CD4-positive, alpha-beta T cell treated with Interleukin-15 for 1 hour (primary cell): ENCODE measurements around the gene ABCA2.
"Not testable (repeated sequence)": the region's sequence is repeated elsewhere in the genome, so short reads cannot be mapped to it uniquely, and the experiment has no call there.

Source experiments
- DNase-seq: peaks from one replicate; pipeline ENCODE4 v3.0.0-alpha.2; 2020

ABCA2 gene

DNA sequence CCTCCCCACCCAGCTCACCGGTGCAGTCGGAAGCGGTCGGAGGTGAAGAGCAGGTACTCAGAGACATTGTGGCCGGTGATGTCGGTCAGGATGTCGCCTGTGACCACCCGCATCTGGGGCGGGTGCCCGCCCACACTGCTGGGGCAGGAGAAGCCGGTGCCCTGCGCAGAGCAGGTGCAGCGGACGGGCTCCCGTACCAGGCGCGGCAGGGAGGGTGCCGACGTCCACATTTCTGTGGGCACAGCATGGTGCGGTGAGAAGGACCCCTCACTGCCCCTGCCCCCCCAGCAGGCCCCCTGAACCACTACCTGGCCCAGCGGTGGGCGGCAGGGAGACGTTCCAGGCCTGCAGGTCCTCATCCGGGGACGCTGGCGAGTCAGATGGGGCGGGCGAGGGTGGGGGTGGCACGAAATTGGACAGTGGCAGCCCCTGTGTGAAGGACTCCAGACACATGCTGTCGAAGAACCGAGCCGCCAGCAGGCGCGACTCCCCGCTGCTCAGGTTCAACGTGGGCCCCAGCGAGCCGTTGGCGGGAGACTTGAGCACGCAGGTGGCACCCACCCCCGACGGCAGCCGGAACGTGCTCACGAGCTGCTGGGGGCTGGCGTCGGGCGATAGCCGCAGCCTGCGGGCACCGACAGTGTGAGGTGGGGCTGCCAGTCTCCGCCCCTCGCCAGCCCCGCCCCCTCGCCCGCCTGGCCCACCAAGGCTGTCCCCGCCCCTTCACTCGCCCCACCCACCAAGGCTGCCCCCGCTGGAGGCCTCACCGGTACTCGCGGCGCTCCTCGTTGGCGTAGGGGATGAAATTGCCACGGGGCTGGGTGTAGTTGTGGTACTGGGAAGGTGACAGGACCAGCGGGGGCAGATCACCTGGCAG is 15.1 kb downstream of the ABCA2 start:
- no peak for DNase-seq

GRCh38 chr9:137011907-137012675 is 15.9 kb downstream of the ABCA2 start:
- DNase-seq, result no peak

DNA sequence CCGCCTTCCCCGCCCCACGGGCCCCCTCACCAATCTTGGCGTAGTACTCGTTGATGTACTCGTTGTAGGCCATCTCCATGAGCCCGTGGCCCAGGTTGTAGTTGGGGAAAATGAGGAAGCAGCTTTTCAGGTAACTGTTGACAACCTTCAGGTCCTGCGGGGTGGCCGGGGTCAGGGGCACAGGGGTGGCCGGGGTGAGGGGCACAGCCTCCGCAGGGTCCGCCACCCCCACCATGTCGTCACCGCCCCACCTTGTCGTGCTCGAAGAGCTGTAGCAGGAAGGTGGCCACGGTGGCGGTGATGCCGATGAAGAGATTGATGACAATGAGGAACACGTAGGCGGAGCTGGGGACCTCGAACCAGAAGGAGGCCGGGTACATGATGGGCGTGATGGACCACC is 16.9 kb downstream of the ABCA2 start:
- no peak for DNase-seq

DNA sequence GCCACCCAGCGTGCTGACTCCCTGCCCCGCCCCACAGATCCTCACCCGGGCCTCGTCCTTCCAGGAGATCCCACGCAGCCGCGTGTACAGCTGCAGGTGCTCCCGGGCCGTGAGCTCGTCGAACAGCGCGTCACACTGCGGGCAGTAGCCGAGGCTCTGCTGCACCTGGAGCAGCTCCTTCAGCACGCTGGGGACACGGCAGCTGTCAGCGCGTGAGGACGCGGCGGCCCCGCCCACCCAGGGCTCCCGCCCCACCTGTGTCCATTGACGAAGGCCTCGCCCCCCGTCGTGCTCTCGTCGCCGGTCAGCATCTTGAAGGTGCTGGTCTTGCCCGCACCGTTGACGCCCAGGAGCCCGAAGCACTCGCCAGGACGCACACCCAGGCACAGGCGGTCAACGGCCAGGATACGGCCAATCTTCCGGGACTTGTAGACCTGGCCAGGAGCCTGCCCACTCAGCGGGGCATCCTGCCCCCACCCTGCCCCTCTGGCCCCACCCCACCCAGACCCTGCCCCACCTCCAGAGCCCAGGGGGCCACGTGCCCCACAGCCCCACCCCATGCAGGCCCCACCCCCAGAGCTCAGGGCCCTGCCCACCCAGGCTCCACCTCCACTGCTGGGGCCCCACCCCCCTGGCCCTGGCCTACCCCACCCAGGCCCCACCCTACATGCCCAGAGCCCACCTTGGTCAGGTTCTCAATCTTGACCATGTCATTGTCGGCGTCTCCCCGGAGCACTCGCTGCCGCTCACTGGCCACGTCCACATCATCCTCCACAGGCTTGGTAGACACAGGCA is 17.9 kb downstream of the ABCA2 start:
- DNase-seq, result no peak

DNA sequence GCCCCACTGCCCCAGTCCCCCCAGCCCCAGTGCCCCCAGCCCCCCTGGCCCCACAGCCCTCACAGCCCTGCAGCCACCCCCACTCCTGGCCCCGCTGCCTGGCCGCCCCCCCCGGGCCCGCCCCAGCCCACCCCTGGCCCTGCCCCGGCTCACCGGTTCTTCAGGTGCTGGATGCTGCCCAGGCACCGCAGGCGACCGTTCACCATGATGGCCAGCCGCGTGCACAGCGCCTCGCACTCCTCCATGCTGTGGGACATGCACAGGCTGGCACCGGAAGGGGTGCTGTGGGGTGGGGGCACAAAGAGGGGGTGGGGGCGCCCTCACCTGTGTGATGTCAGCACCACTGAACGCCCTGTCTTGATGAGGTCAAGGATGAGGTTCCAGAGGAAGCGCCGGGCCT is 18.8 kb downstream of the ABCA2 start:
- DNase-seq, result no peak

- DNase-seq, result no peak
Measured at GRCh38 chr9:137008312-137008711, 19.7 kb downstream of the ABCA2 start.

- no peak for DNase-seq
Measured at GRCh38 chr9:137007816-137008270, 20.2 kb downstream of the ABCA2 start.

DNA sequence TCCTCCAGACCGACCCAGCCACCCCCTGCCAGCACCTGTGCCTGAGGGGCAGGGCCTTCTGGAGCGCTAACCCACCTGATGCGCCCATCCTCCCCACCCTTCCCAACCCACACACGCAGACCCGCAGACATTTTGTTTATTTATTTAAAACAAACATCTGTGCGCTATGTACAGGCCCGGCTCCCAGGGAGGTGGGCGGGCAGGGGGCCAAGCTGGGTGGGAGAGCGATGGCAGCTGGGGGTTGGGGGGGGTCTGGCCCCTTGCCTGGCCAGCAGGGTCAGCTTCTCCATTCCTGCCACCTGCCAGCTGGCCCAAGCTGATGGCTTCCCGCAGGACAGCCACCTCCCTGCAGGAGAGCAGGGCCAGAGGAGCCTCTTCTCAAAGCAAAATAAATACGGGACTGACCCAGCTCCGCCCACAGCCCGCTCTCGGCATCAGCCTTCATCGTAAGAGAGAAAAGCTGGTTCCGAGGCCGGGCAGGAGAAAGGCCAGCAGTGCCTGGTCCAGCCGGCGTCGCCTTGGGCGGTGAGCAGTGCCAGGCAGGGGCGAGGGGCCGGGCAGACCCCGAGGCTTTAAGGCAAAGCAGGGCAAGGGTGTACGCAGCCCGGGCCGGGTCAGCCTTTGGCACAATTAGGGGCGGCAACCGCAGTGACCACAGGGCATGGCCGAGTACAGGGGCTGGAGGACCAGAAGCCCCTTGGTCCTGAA is 20.8 kb downstream of the ABCA2 start:
- no peak for DNase-seq

DNA sequence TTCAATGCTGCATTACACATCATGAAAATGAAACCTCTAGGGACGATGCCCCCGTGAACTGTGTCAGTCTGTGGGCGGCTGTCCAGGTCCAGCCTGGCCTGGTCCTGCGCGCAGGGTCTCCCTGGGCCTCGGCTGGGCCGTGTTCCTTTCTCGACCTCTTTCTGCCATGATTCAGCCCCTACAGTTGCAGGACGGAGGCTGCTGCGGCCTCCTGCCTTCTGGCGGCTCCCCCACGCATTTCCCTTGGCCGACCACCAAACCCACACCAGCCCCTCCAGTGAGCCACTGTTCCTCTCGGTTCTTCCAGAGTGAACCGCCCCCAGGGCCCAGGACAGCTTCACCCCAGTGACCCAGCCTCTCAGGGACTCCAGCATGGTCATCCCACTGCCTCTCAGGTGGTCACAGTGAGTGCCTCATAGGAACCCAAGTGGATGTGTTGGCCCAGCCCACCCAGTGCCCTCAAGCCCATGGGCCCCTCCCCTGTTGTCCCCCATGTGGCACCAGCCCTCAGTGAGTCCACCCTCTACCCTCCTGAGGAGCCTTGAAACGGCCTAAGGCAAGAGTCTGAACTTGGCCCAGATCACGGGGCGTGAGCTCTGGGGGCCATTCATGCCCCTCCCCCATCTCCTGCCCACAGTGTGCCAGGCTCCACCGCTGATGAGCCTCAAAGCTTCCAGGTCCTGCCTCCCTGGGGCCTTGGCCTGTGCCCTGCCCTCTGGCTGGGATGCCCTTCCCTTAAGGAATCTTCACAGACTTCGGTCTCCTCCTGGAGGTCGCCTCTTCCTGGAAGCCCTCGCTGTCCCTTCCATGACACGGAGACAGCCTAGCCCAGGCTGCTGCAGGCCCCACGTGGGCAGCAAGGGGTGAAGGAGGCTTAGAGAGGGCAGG is 21.7 kb downstream of the ABCA2 start:
- no peak for DNase-seq

DNA sequence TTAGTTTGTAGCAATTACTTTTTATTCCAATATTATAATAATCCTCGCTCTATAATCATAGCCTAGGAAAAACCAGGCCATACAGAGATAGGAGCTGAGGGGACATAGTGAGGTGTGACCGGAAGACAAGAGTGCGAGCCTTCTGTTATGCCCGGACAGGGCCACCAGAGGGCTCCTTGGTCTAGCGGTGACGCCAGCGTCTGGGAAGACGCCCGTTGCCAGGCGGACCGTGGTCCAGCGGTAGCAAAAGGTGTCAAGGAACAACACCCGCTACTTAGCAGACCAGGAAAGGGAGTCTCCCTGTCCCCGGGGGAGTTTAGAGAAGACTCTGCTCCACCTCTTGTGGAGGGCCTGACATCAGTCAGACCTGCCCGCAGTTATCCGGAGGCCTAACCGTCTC is 23.8 kb downstream of the ABCA2 start:
- not testable (repeated sequence) for DNase-seq

DNA sequence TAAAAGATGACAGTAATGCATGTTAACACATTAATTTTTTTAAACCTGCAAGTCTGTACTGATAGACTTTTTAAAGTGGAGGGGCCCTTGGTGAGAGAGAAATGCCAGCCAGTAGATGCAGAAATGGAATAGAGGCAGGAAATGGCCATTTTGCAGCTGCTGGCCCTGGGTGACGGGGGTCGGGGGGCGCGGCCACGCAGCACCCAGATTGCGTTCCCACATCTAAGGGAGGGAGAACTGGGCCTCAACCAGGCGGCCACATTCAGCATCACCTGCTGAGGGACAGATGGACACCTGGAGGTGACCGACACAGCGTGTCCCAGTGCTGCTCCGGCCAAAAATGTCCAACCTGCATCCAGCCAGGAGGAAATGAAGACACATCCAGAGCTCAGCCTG is 25.4 kb downstream of the ABCA2 start:
- DNase-seq, result no peak

- DNase-seq, result no peak
Measured at GRCh38 chr9:137001857-137002645, 26.0 kb downstream of the ABCA2 start.

GRCh38 chr9:137000177-137000930 is 27.7 kb downstream of the ABCA2 start:
- no peak for DNase-seq

GRCh38 chr9:136997830-136998234 is 30.2 kb downstream of the ABCA2 start:
- DNase-seq, result peak; percentile 54

GRCh38 chr9:136997371-136997770 is 30.7 kb downstream of the ABCA2 start:
- DNase-seq, result no peak

DNA sequence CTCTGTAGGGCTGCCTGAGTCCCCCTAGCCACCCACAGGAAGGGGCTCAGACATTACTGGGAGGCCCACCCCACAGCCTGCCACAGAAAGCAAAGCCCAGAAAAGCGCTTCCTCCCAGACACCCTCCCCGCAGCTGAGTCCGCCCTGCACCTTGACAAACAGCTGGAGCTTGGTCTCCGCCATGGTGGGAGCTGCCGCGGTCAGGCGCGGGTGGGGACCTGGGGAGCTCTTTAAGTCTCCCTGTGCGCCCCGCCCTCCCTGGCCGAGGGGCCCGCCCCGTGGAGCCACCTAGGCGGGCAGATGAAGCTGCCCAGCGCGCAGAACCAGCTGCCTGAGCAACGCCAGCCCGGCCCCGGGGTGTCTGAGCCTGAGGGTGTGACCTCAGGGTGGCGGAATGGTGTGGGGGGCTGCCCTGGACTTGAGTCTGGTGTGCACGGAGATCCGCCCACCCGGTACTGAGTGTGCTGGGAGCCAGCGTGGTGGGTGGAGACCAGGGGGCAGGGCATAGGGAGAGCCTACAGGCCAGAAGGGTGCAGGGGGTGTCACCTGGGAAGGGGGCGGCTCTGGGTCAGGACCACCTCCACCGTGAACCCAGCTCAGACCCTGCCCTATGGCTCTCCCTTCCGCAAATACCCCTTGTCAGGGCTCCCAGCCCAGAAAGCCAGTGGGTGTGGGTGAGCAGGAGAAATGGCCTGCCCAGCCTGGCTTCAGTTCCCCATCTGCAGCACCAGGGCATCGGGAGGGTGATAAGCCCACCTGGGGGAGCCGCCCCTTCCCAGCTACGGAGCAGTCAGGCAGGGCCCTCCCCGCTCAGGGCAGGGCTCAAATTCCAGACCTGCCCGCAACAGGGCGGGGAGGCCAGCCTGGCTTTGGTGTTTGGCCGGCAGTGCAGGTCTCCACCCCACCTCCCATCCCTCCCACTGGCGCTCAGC is 31.4 kb downstream of the ABCA2 start, which contains the start of gene CLIC3:
CLIC3 (minus strand) TSS at position 208 of the 932 bp plus-strand sequence; CDS start at position 183, 25 bp downstream.
- peak; percentile 64 for DNase-seq

GRCh38 chr9:136995772-136996311 is 32.2 kb downstream of the ABCA2 start:
- no peak for DNase-seq

DNA sequence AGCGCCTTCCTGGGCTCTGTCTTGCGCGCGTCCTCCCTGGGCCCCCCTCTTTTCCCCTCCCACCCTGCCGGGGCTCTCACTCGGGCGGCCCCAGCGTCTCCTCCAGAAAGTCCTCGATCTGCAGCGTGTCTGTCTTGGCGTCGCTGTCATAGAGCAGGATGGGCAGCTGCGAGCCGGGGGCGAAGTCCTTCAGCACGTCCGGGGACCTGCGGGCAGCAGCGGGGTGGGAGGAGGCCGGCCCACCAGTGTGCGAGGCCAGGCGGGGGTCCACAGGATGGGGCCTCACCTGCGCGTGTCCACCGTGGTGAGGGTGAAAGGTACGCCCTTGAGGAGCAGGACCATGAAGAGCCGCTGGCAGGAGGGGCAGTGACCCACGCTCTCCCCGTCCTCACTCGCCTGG is 32.7 kb downstream of the ABCA2 start:
- DNase-seq, result no peak
